Thymus (tissue), 11 donors: Measurements from ENCODE around the gene ILF3. TPM values are rescaled to one million over a fixed set of nuclear protein-coding genes. Genes with fewer than 3 reads are reported as not detected.

Source experiments
- DNase-seq, 9 donors: peaks; one replicate each; pipeline ENCODE4 v3.0.0-alpha.2; 2013; ENCODE audit warnings: low spot score in 9 of 9, low read depth in 6 of 9, missing footprints in 1 of 9
- H3K27ac ChIP-seq, 2 donors: one replicate each; pipeline ENCODE4 v1.5.1; 2013; ENCODE audit warnings: control low read depth in 1 of 2, low read depth in 1 of 2, low read length in 1 of 2, mild to moderate bottlenecking in 1 of 2, moderate library complexity in 1 of 2
- H3K27me3 ChIP-seq, 2 donors: one replicate each; pipeline ENCODE4 v1.5.1; 2013; ENCODE audit warnings: low read length in 1 of 2; ENCODE audit not compliant: control insufficient read depth in 2 of 2, insufficient read depth in 1 of 2
- H3K36me3 ChIP-seq, 2 donors: one replicate each; pipeline ENCODE4 v1.5.1; 2013; ENCODE audit warnings: low read length in 1 of 2, mild to moderate bottlenecking in 1 of 2, moderate library complexity in 1 of 2; ENCODE audit not compliant: control insufficient read depth in 2 of 2, insufficient read depth in 2 of 2
- H3K4me1 ChIP-seq, 2 donors: one replicate each; pipeline ENCODE4 v1.5.1; 2013; ENCODE audit warnings: low read length in 2 of 2; ENCODE audit not compliant: control insufficient read depth in 2 of 2, insufficient read depth in 2 of 2
- H3K4me3 ChIP-seq, 2 donors: one replicate each; pipeline ENCODE4 v1.5.1; 2013; ENCODE audit warnings: low read length in 2 of 2, control low read depth in 1 of 2, mild to moderate bottlenecking in 1 of 2
- H3K9me3 ChIP-seq, 2 donors: one replicate each; pipeline ENCODE4 v1.5.1; 2013; ENCODE audit warnings: low read length in 1 of 2, mild to moderate bottlenecking in 1 of 2; ENCODE audit not compliant: control insufficient read depth in 2 of 2, insufficient read depth in 1 of 2
- WGBS: extraction: QIAGEN DNeasy Blood & Tissue Kit; methylation state at CpG from one replicate; pipeline ENCODE4 v1.1.7; 2013; 5-methylcytosine and 5-hydroxymethylcytosine counted together
- polyA plus RNA-seq: library from polyadenylated mRNA; stranded (reverse); fragments of 200-250 nt; gene quantifications from one replicate; pipeline ENCODE4 v1.2.3, GENCODE V29; 2013
- total RNA-seq: library from RNA; stranded (reverse); fragments of 120-200 nt; gene quantifications from one replicate; pipeline ENCODE4 v1.2.4, GENCODE V29; 2013
- donor health status: healthy.

The ILF3 gene
- total and polyA plus RNA-seq, 2 donors, result 60.7 to 185 TPM

DNA sequence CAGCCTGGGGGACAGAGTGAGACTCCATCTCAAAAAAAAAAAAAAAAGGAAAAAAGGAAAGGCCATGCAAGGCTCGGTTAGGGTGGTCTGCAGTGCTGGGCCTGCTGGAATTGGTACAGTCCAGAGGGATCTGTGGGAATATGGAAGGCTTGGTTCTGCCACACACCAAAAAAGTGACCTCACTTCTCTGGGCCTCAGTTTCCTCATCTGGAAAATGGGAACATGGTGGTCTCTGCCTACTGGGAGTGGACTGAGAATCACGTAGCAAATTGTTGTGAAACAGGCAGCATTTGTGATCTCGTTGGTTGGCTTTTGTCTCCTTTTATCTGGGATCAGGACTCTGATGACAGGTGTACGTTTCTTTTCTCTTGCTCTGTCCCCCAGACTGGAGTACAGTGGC is 71.3 kb downstream of the ILF3 start:
- no peak for DNase-seq
- Histone ChIP-seq H3K27me3 (no peaks in the 10 kb centered on the region), H3K36me3 (peaks cover 24 to 31% of the 10 kb centered on the region in 2 donors), H3K27ac (no peak overlapping the region), H3K4me3 (no peak overlapping the region), H3K4me1 (peaks cover 6 to 7% of the 10 kb centered on the region in 2 donors), H3K9me3 (no peaks in the 10 kb centered on the region)
- 93% methylated on average over 4 of the region's 4 CpGs for WGBS

- no peak for DNase-seq
- Histone ChIP-seq H3K27ac (no peak overlapping the region), H3K36me3 (peaks cover 25 to 31% of the 10 kb centered on the region in 2 donors), H3K4me3 (no peak overlapping the region), H3K4me1 (peaks cover 7 to 11% of the 10 kb centered on the region in 2 donors), H3K27me3 (no peaks in the 10 kb centered on the region), H3K9me3 (no peaks in the 10 kb centered on the region)
- WGBS, result 97% methylated on average over 10 of the region's 10 CpGs
These were observed 72.1 kb downstream of the ILF3 start for GRCh38 chr19:10726268-10726667.

- Histone ChIP-seq H3K4me1 (peaks cover 7 to 22% of the 10 kb centered on the region in 2 donors), H3K4me3 (no peak overlapping the region)
- 98% methylated on average over 14 of the region's 14 CpGs for WGBS
These were observed 73.6 kb downstream of the ILF3 start for GRCh38 chr19:10727685-10728201.

GRCh38 chr19:10729411-10729810 is 75.3 kb downstream of the ILF3 start:
- H3K27ac ChIP-seq, result peak overlapping the region in 1 of 2 donors; percentile 18
- H3K4me3 ChIP-seq, result no peak overlapping the region
- no peaks in the 10 kb centered on the region for H3K27me3 ChIP-seq
- peaks cover 7 to 22% of the 10 kb centered on the region in 2 donors for H3K4me1 ChIP-seq
- peaks cover 17 to 22% of the 10 kb centered on the region in 2 donors for H3K36me3 ChIP-seq
- no peak for DNase-seq
- 98% methylated on average over 14 of the region's 14 CpGs for whole genome bisulfite sequencing
- no peaks in the 10 kb centered on the region for H3K9me3 ChIP-seq

More at GRCh38 chr19:10727685-10728201, 73.6 kb downstream of the ILF3 start:
- no peak for DNase-seq
- Histone ChIP-seq H3K27me3 (no peaks in the 10 kb centered on the region), H3K27ac (no peak overlapping the region), H3K9me3 (no peaks in the 10 kb centered on the region), H3K36me3 (peaks cover 19 to 28% of the 10 kb centered on the region in 2 donors)

GRCh38 chr19:10730932-10731331 is 76.8 kb downstream of the ILF3 start:
- DNase-seq, result no peak
- H3K27ac ChIP-seq, result peak overlapping the region; percentile 69 to 90

GRCh38 chr19:10735741-10736140 is 81.6 kb downstream of the ILF3 start:
- WGBS, result 96% methylated on average over 5 of the region's 5 CpGs
- Histone ChIP-seq H3K36me3 (peaks cover 12 to 15% of the 10 kb centered on the region in 2 donors), H3K4me1 (peaks cover 3 to 16% of the 10 kb centered on the region in 2 donors), H3K4me3 (no peak overlapping the region), H3K27me3 (no peaks in the 10 kb centered on the region), H3K27ac (no peak overlapping the region), H3K9me3 (peaks cover 0 to 8% of the 10 kb centered on the region in 2 donors)
- no peak for DNase-seq

More at GRCh38 chr19:10730932-10731331, 76.8 kb downstream of the ILF3 start:
- peaks cover 15 to 19% of the 10 kb centered on the region in 2 donors for H3K36me3 ChIP-seq
- H3K4me1 ChIP-seq, result peaks cover 7 to 22% of the 10 kb centered on the region in 2 donors
- no peak overlapping the region for H3K4me3 ChIP-seq
- no peaks in the 10 kb centered on the region for H3K27me3 ChIP-seq
- H3K9me3 ChIP-seq, result no peaks in the 10 kb centered on the region
- WGBS, result 95% methylated on average over 12 of the region's 12 CpGs

- WGBS, result 96% methylated on average over 6 of the region's 6 CpGs
- Histone ChIP-seq H3K4me3 (no peak overlapping the region), H3K9me3 (peaks cover 0 to 10% of the 10 kb centered on the region in 2 donors), H3K4me1 (peaks cover 0 to 11% of the 10 kb centered on the region in 2 donors), H3K27me3 (no peaks in the 10 kb centered on the region), H3K36me3 (peaks cover 7 to 11% of the 10 kb centered on the region in 2 donors), H3K27ac (no peak overlapping the region)
- DNase-seq, result no peak
These were observed 82.0 kb downstream of the ILF3 start for GRCh38 chr19:10736189-10736588.

DNA sequence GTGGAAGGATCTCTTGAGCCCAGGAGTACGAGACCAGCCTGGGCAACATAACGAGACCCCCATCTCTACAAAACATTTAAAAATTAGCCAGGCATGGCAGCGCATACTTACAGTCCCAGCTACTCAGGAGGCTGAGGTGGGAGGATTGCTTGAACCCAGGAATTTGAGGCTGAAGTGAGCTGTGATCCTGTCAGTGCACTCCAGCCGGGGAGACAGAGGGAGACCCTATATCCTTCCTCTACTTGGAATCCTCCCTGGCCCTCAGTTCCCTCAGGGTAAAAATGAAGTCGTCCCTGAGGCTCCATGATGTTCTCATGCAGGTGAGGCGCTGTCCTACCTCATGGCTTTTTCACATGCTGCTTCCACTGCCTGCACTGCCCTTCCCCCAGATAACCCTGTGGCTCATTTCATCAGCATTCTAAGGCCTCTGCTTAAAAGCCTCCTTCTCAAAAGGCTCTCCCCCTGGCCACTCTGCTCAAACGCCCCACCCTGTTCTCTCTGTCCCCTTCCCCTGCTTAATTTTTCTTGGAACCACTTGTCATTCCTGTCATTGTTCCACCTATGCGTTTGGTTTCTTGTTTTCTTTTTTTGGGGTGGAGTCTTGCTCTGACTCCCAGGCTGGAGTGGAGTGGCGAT is 82.9 kb downstream of the ILF3 start:
- no peak for DNase-seq
- H3K4me1 ChIP-seq, result peaks cover 0 to 4% of the 10 kb centered on the region in 2 donors
- H3K4me3 ChIP-seq, result no peak overlapping the region
- H3K9me3 ChIP-seq, result peaks cover 0 to 12% of the 10 kb centered on the region in 2 donors
- H3K27ac ChIP-seq, result no peak overlapping the region
- no peaks in the 10 kb centered on the region for H3K27me3 ChIP-seq
- 91% methylated on average over 9 of the region's 9 CpGs for WGBS
- peaks cover 7 to 11% of the 10 kb centered on the region in 2 donors for H3K36me3 ChIP-seq

GRCh38 chr19:10737722-10738121 is 83.6 kb downstream of the ILF3 start:
- Histone ChIP-seq H3K27me3 (no peaks in the 10 kb centered on the region), H3K4me3 (no peak overlapping the region), H3K9me3 (peaks cover 0 to 12% of the 10 kb centered on the region in 2 donors), H3K4me1 (peaks cover 0 to 3% of the 10 kb centered on the region in 2 donors), H3K27ac (no peak overlapping the region), H3K36me3 (peaks cover 7 to 11% of the 10 kb centered on the region in 2 donors)
- DNase-seq, result no peak
- 98% methylated on average over 9 of the region's 9 CpGs for WGBS
